OCI-LY7 (cell line): ENCODE measurements around the gene FIG4.

Experiments
- CTCF ChIP-seq: fragments of 200-600 bp; sonication (generic); conservative IDR thresholded peaks from 2 replicates; pipeline ENCODE4 v1.5.1; 2014; ENCODE audit warnings: mild to moderate bottlenecking, antibody characterized with exemption, low read length, moderate library complexity, mixed read lengths
- EZH2phosphoT487 ChIP-seq: fragments of 200-600 bp; sonication (generic); IDR thresholded peaks from 2 replicates; pipeline ENCODE4 v1.6.1; 2018; ENCODE audit warnings: low read depth, borderline replicate concordance, mild to moderate bottlenecking, mixed run types, antibody characterized with exemption, low read length, moderate library complexity, mixed read lengths

GRCh38 chr6:109669811-109670210 lies 21.3 kb upstream of the FIG4 start:
- TF ChIP-seq CTCF (no peak), EZH2phosphoT487 (no peak)
